Measurements from ENCODE around the gene STAB2. TPM values are rescaled to one million over a fixed set of nuclear protein-coding genes. Genes with fewer than 3 reads are reported as not detected.

The STAB2 gene
- total and polyA plus RNA-seq, 8 donors, result under 0.01 to 4.0 (median 0.95) TPM; not detected in 4

DNA sequence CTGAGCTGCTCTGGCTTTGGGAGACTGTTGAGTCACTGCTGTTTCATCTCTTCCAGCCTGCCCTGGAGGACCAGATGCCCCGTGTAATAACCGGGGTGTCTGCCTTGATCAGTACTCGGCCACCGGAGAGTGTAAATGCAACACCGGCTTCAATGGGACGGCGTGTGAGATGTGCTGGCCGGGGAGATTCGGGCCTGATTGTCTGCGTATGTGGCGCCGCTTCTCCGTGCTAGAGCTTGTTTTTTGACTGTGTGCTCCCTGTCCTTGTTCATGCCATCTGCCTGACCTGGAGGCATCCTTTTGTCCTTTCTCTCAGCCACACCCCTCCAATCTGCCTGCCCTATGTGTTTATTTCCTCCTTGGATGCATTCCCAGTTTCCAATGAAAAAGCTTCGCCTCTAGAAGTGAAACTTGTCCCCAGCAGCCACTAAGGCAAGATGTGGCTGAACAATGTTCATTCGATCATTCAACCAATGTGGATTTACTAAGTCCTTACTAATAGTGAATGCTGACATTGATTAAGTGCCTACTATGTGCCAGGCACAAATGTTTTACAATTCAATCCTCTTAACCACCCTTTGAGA, 155.4 kb downstream of the STAB2 start:
- H3K4me1 ChIP-seq, result no peaks in the 10 kb centered on the region
- H3K9me3 ChIP-seq, result no peaks in the 10 kb centered on the region
- 54 to 73% (median 71%) methylated on average over 15 of the region's 15 CpGs for WGBS, 5 donors
- DNase-seq, result peak; percentile 27 to 64
- H3K36me3 ChIP-seq, result no peaks in the 10 kb centered on the region
- H3K4me3 ChIP-seq, result no peak overlapping the region
- TF ChIP-seq POLR2AphosphoS5 (IDR thresholded peaks at IDR 0.05) (peak in 2 of 3 donors; percentile 5 to 42), EP300 (IDR thresholded peaks at IDR 0.05) (no peak), CTCF (IDR thresholded peaks at IDR 0.05) (no peak)
- intact Hi-C loops (cut with DNase I; ENCODE audit: low total_unique reads), result no loop called here
- no peak overlapping the region for H3K27ac ChIP-seq
- no peaks in the 10 kb centered on the region for H3K27me3 ChIP-seq

DNA sequence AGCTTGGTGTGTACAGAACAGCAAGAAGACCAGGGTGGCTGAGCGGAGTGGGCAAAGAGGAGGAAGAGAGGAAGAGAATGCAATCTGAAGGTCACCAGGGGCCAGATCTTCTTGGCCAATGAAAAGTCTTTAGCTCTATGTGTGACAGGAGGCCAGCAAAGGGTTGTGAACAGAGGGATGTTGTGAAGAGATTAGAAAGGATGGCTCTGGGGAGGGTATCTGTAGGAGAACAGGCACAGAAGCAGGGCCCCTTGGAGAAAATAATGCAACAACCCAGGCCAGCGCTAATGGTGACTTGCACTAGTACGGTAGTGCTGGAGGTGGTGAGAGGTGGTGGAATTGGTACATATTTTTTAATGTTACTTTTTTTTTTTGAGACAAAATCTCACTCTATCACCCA, 156.7 kb downstream of the STAB2 start:
- DNase-seq, result no peak
- Histone ChIP-seq H3K27ac (no peak overlapping the region), H3K9me3 (no peaks in the 10 kb centered on the region), H3K36me3 (no peaks in the 10 kb centered on the region), H3K4me3 (no peak overlapping the region), H3K27me3 (no peaks in the 10 kb centered on the region), H3K4me1 (no peaks in the 10 kb centered on the region)
- WGBS, 5 donors, result 92 to 98% (median 96%) methylated on average over 3 of the region's 3 CpGs
- intact Hi-C loops (cut with DNase I; ENCODE audit: low total_unique reads), result no loop called here
- no peak for TF ChIP-seq EP300 (IDR thresholded peaks at IDR 0.05)
- TF ChIP-seq CTCF (IDR thresholded peaks at IDR 0.05), result no peak
- no peak for TF ChIP-seq POLR2A (IDR thresholded peaks at IDR 0.05)
- no peak for TF ChIP-seq POLR2AphosphoS5 (IDR thresholded peaks at IDR 0.05)

DNA sequence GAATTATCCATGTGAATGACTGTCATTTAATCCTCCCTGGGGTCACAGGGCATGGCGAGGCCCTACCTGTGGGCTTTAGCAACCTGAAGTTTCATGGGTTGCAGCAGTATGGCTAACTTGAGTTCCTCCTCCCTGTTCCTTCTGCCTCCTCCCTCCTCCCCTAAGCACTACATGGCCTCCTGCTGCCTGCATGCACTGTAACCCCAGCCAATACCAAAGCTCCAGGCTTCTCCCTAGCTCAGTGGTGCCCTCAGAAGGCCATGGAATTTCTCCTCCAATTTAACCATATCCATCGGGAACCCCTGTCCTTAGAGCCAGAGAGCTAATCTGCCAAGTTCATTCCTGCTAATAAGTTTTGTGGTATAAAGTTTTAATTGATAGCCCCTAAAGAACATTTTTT, 158.9 kb downstream of the STAB2 start:
- TF ChIP-seq POLR2AphosphoS5 (IDR thresholded peaks at IDR 0.05) (no peak), CTCF (IDR thresholded peaks at IDR 0.05) (no peak), POLR2A (IDR thresholded peaks at IDR 0.05) (no peak), EP300 (IDR thresholded peaks at IDR 0.05) (no peak)
- intact Hi-C loops (cut with DNase I; ENCODE audit: low total_unique reads), result no loop called here
- Histone ChIP-seq H3K36me3 (no peaks in the 10 kb centered on the region), H3K27ac (no peak overlapping the region), H3K9me3 (no peaks in the 10 kb centered on the region), H3K27me3 (no peaks in the 10 kb centered on the region), H3K4me3 (no peak overlapping the region), H3K4me1 (no peaks in the 10 kb centered on the region)
- no peak for DNase-seq
- WGBS, 5 donors, result 75 to 86% (median 83%) methylated on average over 2 of the region's 2 CpGs

GRCh38 chr12:103748002-103748401, 160.9 kb downstream of the STAB2 start:
- Histone ChIP-seq H3K36me3 (no peaks in the 10 kb centered on the region), H3K4me1 (no peaks in the 10 kb centered on the region), H3K27ac (no peak overlapping the region), H3K4me3 (no peak overlapping the region), H3K9me3 (no peaks in the 10 kb centered on the region), H3K27me3 (no peaks in the 10 kb centered on the region)
- intact Hi-C loops (cut with DNase I; ENCODE audit: low total_unique reads), result no loop called here
- 84 to 95% (median 90%) methylated on average over 2 of the region's 2 CpGs for WGBS, 5 donors
- DNase-seq, result no peak
- TF ChIP-seq EP300 (IDR thresholded peaks at IDR 0.05) (no peak), CTCF (IDR thresholded peaks at IDR 0.05) (no peak), POLR2AphosphoS5 (IDR thresholded peaks at IDR 0.05) (no peak), POLR2A (IDR thresholded peaks at IDR 0.05) (no peak)
